Measurements from ENCODE around the gene MOCS1.

The MOCS1 gene

GRCh38 chr6:39948199-39948791 lies 14.0 kb upstream of the MOCS1 start:
- no peak for DNase-seq (ENCODE audit: low spot score)

- no peak for DNase-seq (ENCODE audit: low spot score)
Observed at GRCh38 chr6:39947611-39948068, 13.4 kb upstream of the MOCS1 start.

GRCh38 chr6:39945626-39946025 lies 11.4 kb upstream of the MOCS1 start:
- no peak for DNase-seq (ENCODE audit: low spot score)

- no peak for DNase-seq (ENCODE audit: low spot score)
Observed at GRCh38 chr6:39942903-39943580, 8.8 kb upstream of the MOCS1 start.

GRCh38 chr6:39941820-39942219 lies 7.6 kb upstream of the MOCS1 start:
- DNase-seq (ENCODE audit: low spot score), result no peak

- no peak for DNase-seq (ENCODE audit: low spot score)
Observed at GRCh38 chr6:39941138-39941537, 6.9 kb upstream of the MOCS1 start.

GRCh38 chr6:39938773-39939654 lies 4.8 kb upstream of the MOCS1 start:
- DNase-seq (ENCODE audit: low spot score), result no peak

GRCh38 chr6:39937686-39938333 lies 3.5 kb upstream of the MOCS1 start:
- DNase-seq (ENCODE audit: low spot score), result no peak

GRCh38 chr6:39936857-39937256 lies 2.6 kb upstream of the MOCS1 start:
- DNase-seq (ENCODE audit: low spot score), result no peak

- no peak for DNase-seq (ENCODE audit: low spot score)
Observed at GRCh38 chr6:39935241-39935640, 979 bp upstream of the MOCS1 start.

- DNase-seq (ENCODE audit: low spot score), result no peak
Observed at GRCh38 chr6:39933669-39934130, 562 bp downstream of the MOCS1 start.

- no peak for DNase-seq (ENCODE audit: low spot score)
Observed at GRCh38 chr6:39932386-39932910, 1.8 kb downstream of the MOCS1 start.

- no peak for DNase-seq (ENCODE audit: low spot score)
Observed at GRCh38 chr6:39931607-39932006, 2.7 kb downstream of the MOCS1 start.

- DNase-seq (ENCODE audit: low spot score), result no peak
Observed at GRCh38 chr6:39930540-39930939, 3.7 kb downstream of the MOCS1 start.

GRCh38 chr6:39929733-39930461 lies 4.4 kb downstream of the MOCS1 start:
- DNase-seq (ENCODE audit: low spot score), result peak; percentile 57

- no peak for DNase-seq (ENCODE audit: low spot score)
Observed at GRCh38 chr6:39929039-39929732, 5.1 kb downstream of the MOCS1 start.

- DNase-seq (ENCODE audit: low spot score), result peak; percentile 18
Observed at GRCh38 chr6:39927159-39927558, 7.1 kb downstream of the MOCS1 start.

GRCh38 chr6:39926668-39927067 lies 7.6 kb downstream of the MOCS1 start:
- no peak for DNase-seq (ENCODE audit: low spot score)

GRCh38 chr6:39925931-39926290 lies 8.4 kb downstream of the MOCS1 start:
- no peak for DNase-seq (ENCODE audit: low spot score)

GRCh38 chr6:39925191-39925930 lies 8.9 kb downstream of the MOCS1 start:
- no peak for DNase-seq (ENCODE audit: low spot score)

Data from AG08395 (cell line).